ENCODE measurements around the gene MSI2. TPM values are rescaled to one million over a fixed set of nuclear protein-coding genes. Genes with fewer than 3 reads are reported as not detected.

The MSI2 gene
- total and polyA plus RNA-seq, 7 donors, result 12.6 to 25.8 (median 21.3) TPM

DNA sequence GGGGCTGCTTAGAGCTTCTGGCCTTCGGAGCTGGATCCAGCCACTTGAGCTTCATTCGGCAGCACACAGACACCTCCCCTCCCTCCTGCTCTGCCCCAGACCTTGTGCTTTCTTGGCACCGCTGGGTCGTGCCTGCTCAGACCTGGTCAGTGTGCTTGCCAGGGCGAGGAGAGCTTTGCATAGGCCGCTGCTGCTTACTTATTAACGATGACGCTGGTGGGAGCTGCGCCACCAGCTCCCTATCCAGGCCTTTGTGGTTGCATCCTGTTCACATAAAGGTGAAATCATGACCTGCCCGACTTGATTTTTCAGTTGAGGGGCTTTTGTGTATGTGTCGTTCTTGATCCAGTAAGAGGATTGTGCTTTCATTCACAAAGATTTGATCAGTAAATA is 101.1 kb downstream of the MSI2 start:
- TF ChIP-seq, protein P1, sequence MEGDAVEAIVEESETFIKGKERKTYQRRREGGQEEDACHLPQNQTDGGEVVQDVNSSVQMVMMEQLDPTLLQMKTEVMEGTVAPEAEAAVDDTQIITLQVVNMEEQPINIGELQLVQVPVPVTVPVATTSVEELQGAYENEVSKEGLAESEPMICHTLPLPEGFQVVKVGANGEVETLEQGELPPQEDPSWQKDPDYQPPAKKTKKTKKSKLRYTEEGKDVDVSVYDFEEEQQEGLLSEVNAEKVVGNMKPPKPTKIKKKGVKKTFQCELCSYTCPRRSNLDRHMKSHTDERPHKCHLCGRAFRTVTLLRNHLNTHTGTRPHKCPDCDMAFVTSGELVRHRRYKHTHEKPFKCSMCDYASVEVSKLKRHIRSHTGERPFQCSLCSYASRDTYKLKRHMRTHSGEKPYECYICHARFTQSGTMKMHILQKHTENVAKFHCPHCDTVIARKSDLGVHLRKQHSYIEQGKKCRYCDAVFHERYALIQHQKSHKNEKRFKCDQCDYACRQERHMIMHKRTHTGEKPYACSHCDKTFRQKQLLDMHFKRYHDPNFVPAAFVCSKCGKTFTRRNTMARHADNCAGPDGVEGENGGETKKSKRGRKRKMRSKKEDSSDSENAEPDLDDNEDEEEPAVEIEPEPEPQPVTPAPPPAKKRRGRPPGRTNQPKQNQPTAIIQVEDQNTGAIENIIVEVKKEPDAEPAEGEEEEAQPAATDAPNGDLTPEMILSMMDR (IDR thresholded peaks at IDR 0.05), result no peak
- TF ChIP-seq POLR2AphosphoS5 (IDR thresholded peaks at IDR 0.05) (no peak), EP300 (IDR thresholded peaks at IDR 0.05) (no peak), POLR2A (IDR thresholded peaks at IDR 0.05) (no peak)
- intact Hi-C loops (cut with DNase I), result no loop called here
- 58 to 87% methylated on average over 11 of the region's 11 CpGs for WGBS, 2 donors
- H3K36me3 ChIP-seq, result no peaks in the 10 kb centered on the region
- no peaks in the 10 kb centered on the region for H3K27me3 ChIP-seq
- no peaks in the 10 kb centered on the region for H3K9me3 ChIP-seq
- DNase-seq, result no peak
- H3K4me3 ChIP-seq, result no peak overlapping the region
- peaks cover 0 to 12% (median 12%) of the 10 kb centered on the region in 4 donors for H3K4me1 ChIP-seq
- H3K27ac ChIP-seq, result peak overlapping the region in 1 of 4 donors; percentile 38

DNA sequence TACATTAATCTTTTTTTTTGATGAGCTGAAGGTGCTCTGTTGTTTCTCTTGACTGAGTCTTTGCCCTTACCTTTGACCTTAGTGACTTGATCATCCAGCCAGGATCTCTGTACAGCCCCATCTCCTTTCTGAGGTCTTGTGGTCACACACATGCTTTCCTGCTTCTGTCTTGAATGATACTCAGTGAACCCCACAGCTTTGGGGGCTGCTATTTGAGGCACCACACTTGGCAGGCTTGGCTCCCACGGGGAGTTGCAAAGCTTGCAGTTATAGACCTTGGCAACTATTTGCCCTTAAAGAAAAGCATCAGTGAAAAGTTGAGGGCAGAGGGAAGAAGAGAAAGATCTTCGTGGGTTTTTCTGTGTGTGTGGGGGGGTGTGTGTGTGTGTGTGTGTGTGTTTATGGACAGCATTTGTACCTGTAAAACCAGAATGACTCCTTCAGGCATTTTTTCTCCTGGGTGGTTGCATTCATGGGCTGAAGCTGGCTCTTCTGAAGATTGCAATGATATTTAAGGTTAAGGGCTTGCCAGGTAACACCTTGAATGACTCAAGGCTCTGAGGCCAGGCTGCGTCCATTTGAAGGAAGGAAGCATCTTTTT is 101.6 kb downstream of the MSI2 start:
- Histone ChIP-seq H3K27ac (no peak overlapping the region), H3K9me3 (no peaks in the 10 kb centered on the region), H3K27me3 (no peaks in the 10 kb centered on the region), H3K36me3 (no peaks in the 10 kb centered on the region), H3K4me1 (peaks cover 0 to 12% (median 12%) of the 10 kb centered on the region in 4 donors), H3K4me3 (no peak overlapping the region)
- intact Hi-C loops (cut with DNase I), result no loop called here
- DNase-seq, result no peak
- TF ChIP-seq, protein P1 (IDR thresholded peaks at IDR 0.05), result no peak
- TF ChIP-seq POLR2A (IDR thresholded peaks at IDR 0.05) (no peak), POLR2AphosphoS5 (IDR thresholded peaks at IDR 0.05) (no peak)
- 49 to 74% methylated on average over 3 of the region's 3 CpGs for WGBS, 2 donors

DNA sequence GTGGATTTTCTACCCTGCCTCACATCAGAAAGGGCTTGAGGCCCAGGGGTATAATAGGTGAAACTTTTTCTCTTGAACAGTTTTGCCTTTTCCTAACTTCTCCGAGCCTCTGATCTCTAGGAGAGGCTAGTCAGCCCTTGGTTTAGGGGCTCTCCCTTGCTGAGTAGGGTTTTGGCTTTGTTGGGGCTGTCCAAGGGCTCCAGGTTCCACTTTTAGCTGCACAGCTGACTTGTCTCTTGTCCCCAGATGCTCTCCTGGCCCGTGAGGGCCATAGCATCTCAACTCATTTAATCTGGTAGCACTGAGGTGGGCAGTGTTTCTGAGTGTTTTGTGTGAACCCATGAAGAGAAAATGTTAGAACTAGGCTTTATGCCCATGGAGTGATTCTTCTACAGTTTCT is 103.9 kb downstream of the MSI2 start:
- Histone ChIP-seq H3K27ac (no peak overlapping the region), H3K27me3 (no peaks in the 10 kb centered on the region), H3K4me1 (peaks cover 0 to 7% (median 5%) of the 10 kb centered on the region in 4 donors), H3K36me3 (no peaks in the 10 kb centered on the region), H3K9me3 (no peaks in the 10 kb centered on the region), H3K4me3 (no peak overlapping the region)
- intact Hi-C loops (cut with DNase I), result no loop called here
- DNase-seq, result no peak
- 78 to 90% methylated on average over 2 of the region's 2 CpGs for WGBS, 2 donors
- TF ChIP-seq POLR2AphosphoS5 (IDR thresholded peaks at IDR 0.05) (no peak), EP300 (IDR thresholded peaks at IDR 0.05) (no peak), POLR2A (IDR thresholded peaks at IDR 0.05) (no peak)
- TF ChIP-seq, protein P1 (IDR thresholded peaks at IDR 0.05), result no peak

DNA sequence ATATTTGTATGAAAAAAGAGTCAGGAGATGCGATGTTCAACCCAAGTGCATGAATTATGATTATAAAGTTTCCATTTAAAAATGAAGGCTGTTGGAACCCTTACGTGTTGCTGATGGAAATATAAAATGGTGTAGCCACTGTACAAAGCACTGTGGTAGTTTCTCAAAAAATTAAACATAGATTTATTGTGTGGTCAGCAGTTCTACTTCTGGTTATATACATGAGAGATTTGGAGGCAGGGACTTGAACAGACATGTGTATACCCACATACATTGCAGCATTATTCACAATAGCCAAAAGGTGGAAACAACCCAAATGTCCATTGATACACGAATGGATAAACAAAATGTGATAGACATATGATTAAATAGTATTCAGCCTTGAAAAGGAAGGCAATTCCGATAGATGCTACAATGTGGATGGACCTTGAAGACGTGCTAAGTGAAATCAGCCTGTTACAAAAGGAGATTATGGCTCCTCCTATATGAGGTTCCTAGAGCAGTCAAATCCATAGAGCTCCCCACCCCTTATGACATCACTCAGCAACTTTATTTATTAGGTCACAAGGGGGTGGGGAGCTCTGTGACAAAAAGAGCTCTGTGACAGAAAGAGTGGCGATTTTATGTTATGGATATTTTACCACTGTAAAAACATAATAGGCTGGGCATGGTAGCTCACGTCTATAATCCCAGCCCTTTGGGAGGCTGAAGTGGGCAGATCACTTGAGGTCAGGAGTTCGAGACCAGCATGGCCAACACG is 106.7 kb downstream of the MSI2 start:
- intact Hi-C loops (cut with DNase I), result no loop called here
- 96 to 97% methylated on average over 9 of the region's 9 CpGs for WGBS, 2 donors
- no peak overlapping the region for H3K4me3 ChIP-seq
- no peaks in the 10 kb centered on the region for H3K27me3 ChIP-seq
- no peaks in the 10 kb centered on the region for H3K9me3 ChIP-seq
- no peaks in the 10 kb centered on the region for H3K36me3 ChIP-seq
- H3K27ac ChIP-seq, result no peak overlapping the region
- no peak for DNase-seq
- no peaks in the 10 kb centered on the region for H3K4me1 ChIP-seq
- TF ChIP-seq POLR2AphosphoS5 (IDR thresholded peaks at IDR 0.05) (no peak), POLR2A (IDR thresholded peaks at IDR 0.05) (no peak), EP300 (IDR thresholded peaks at IDR 0.05) (no peak)
- TF ChIP-seq, protein P1 (IDR thresholded peaks at IDR 0.05), result no peak

Data from sigmoid colon (tissue), 7 donors.